ENCODE data around the gene LSAMP.

The LSAMP gene

GRCh38 chr3:115980709-115981108 lies 464.6 kb downstream of the LSAMP start (continued):
- no peak for TF ChIP-seq REPIN1 (tag by site-specific recombination; IDR thresholded peaks at IDR 0.05; ENCODE audit: low read depth)
- TF ChIP-seq ZNF48 (tag by site-specific recombination; IDR thresholded peaks at IDR 0.05): no peak
- TF ChIP-seq BCL6B (tag by site-specific recombination; IDR thresholded peaks at IDR 0.05): no peak
- no peak for TF ChIP-seq FEZF1 (tag by site-specific recombination; IDR thresholded peaks at IDR 0.05)

GRCh38 chr3:115977866-115978265 lies 467.4 kb downstream of the LSAMP start:
- Histone ChIP-seq H3K27ac (ENCODE audit: extremely low read depth, low read depth, low read length) (no peak overlapping the region), H3K9me3 (ENCODE audit: control insufficient read depth, insufficient read depth, low read depth, low read length) (no peaks in the 10 kb centered on the region), H3K4me3 (ENCODE audit: low read depth, low read length) (no peak overlapping the region), H3K4me1 (ENCODE audit: control insufficient read depth, insufficient read depth, low read length) (no peaks in the 10 kb centered on the region), H3K36me3 (ENCODE audit: control insufficient read depth in 2 of 2, insufficient read depth in 1 of 2, low read length in 2 of 2) (no peaks in the 10 kb centered on the region)
- POLR2A ChIA-PET: no interaction called here
- no peak for TF ChIP-seq ZNF350 (tag by site-specific recombination; IDR thresholded peaks at IDR 0.05)
- TF ChIP-seq ZNF776 (tag by site-specific recombination; IDR thresholded peaks at IDR 0.05; ENCODE audit: borderline replicate concordance): no peak
- no peak for TF ChIP-seq ZNF76 (tag by site-specific recombination; IDR thresholded peaks at IDR 0.05; ENCODE audit: borderline replicate concordance, low read depth)
- no peak for TF ChIP-seq ZNF114 (tag by site-specific recombination; IDR thresholded peaks at IDR 0.05)
- no peak for TF ChIP-seq PBX3 (CRISPR knock-in tag; IDR thresholded peaks at IDR 0.05)
- TF ChIP-seq KLF8 (tag by site-specific recombination; IDR thresholded peaks at IDR 0.05): no peak
- no peak for TF ChIP-seq MEIS1 (CRISPR knock-in tag; IDR thresholded peaks at IDR 0.05; ENCODE audit: borderline replicate concordance)
- TF ChIP-seq SP7 (tag by site-specific recombination; IDR thresholded peaks at IDR 0.05): no peak
- no peak for TF ChIP-seq ZNF768 (tag by site-specific recombination; IDR thresholded peaks at IDR 0.05)
- TF ChIP-seq KLF7 (tag by site-specific recombination; IDR thresholded peaks at IDR 0.05; ENCODE audit: borderline replicate concordance): no peak
- no peak for TF ChIP-seq ZNF639 (tag by site-specific recombination; IDR thresholded peaks at IDR 0.05)
- no peak for TF ChIP-seq ZNF510 (tag by site-specific recombination; IDR thresholded peaks at IDR 0.05; ENCODE audit: insufficient replicate concordance)
- no peak for TF ChIP-seq ZNF16 (tag by site-specific recombination; IDR thresholded peaks at IDR 0.05; ENCODE audit: low read depth)
- no peak for TF ChIP-seq ZNF2 (tag by site-specific recombination; IDR thresholded peaks at IDR 0.05)
- no peak for TF ChIP-seq ZNF449 (tag by site-specific recombination; IDR thresholded peaks at IDR 0.05)
- no peak for TF ChIP-seq CTCF (tag by site-specific recombination; IDR thresholded peaks at IDR 0.05)
- no peak for TF ChIP-seq ZNF26 (tag by site-specific recombination; IDR thresholded peaks at IDR 0.05)
- no peak for TF ChIP-seq ZNF658 (tag by site-specific recombination; IDR thresholded peaks at IDR 0.05)
- no peak for TF ChIP-seq ZNF48 (tag by site-specific recombination; IDR thresholded peaks at IDR 0.05)
- CTCF ChIA-PET: interaction anchor here (0.7 kb wide), 1 partner anchor 603 kb away, joined by 3 read pairs; no protein-coding TSS in a partner anchor
